ENCODE results near the gene HRG.

DNA sequence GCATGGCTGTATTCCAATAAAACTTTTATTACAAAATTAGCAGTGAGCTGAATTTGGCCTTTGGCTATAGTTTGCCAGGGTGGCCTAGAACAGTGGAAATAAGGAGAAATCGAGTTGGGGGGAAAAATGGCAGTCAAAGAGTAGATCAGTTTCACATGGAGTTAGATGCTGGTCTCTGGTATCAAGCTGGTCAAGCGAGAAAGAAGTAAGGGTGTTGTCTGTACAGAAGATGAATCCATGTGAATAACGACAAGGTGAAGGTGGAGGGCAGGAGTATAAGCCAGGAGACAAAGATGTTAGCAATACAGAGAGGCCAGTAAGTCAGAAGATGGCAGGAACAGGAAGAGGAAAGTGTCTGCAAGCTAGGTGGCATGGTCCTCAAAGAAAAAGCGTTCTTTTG lies 41.2 kb upstream of the HRG start:
- TF ChIP-seq, protein P1, sequence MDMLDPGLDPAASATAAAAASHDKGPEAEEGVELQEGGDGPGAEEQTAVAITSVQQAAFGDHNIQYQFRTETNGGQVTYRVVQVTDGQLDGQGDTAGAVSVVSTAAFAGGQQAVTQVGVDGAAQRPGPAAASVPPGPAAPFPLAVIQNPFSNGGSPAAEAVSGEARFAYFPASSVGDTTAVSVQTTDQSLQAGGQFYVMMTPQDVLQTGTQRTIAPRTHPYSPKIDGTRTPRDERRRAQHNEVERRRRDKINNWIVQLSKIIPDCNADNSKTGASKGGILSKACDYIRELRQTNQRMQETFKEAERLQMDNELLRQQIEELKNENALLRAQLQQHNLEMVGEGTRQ (IDR thresholded peaks at IDR 0.05; ENCODE audit: low read depth, low read length) = no peak
- TF ChIP-seq MXI1 (IDR thresholded peaks at IDR 0.05; ENCODE audit: borderline replicate concordance, low read depth, low read length) (no peak), POLR2A (IDR thresholded peaks at IDR 0.05; ENCODE audit: low read depth, low read length) (no peak), CHD1 (IDR thresholded peaks at IDR 0.05; ENCODE audit: low read depth, low read length) (no peak), BHLHE40 (IDR thresholded peaks at IDR 0.05; ENCODE audit: low read depth, low read length) (no peak), SMC3 (IDR thresholded peaks at IDR 0.05; ENCODE audit: low read depth, low read length) (no peak), RAD21 (IDR thresholded peaks at IDR 0.05; ENCODE audit: low read length) (no peak), CEBPB (IDR thresholded peaks at IDR 0.05; ENCODE audit: low read depth, low read length) (no peak), FOS (IDR thresholded peaks at IDR 0.05; ENCODE audit: low read depth, low read length) (no peak), MAFK (IDR thresholded peaks at IDR 0.05; ENCODE audit: low read depth, low read length) (no peak), NFE2L2 (IDR thresholded peaks at IDR 0.05; ENCODE audit: low read depth, low read length) (no peak), MAZ (IDR thresholded peaks at IDR 0.05; ENCODE audit: borderline replicate concordance, low read depth, low read length) (no peak), RCOR1 (IDR thresholded peaks at IDR 0.05; ENCODE audit: insufficient replicate concordance, low read length) (no peak)
- TF ChIP-seq, protein P2, sequence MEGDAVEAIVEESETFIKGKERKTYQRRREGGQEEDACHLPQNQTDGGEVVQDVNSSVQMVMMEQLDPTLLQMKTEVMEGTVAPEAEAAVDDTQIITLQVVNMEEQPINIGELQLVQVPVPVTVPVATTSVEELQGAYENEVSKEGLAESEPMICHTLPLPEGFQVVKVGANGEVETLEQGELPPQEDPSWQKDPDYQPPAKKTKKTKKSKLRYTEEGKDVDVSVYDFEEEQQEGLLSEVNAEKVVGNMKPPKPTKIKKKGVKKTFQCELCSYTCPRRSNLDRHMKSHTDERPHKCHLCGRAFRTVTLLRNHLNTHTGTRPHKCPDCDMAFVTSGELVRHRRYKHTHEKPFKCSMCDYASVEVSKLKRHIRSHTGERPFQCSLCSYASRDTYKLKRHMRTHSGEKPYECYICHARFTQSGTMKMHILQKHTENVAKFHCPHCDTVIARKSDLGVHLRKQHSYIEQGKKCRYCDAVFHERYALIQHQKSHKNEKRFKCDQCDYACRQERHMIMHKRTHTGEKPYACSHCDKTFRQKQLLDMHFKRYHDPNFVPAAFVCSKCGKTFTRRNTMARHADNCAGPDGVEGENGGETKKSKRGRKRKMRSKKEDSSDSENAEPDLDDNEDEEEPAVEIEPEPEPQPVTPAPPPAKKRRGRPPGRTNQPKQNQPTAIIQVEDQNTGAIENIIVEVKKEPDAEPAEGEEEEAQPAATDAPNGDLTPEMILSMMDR (conservative IDR thresholded peaks at IDR 0.05; ENCODE audit: low read depth, low read length) = no peak
